Epithelial cell of proximal tubule (primary cell): ENCODE data around the gene TGM2. TPM values are rescaled to one million over a fixed set of nuclear protein-coding genes. Genes with fewer than 3 reads are reported as not detected.

Source experiments
- DNase-seq: peaks from one replicate; pipeline ENCODE4 v3.0.0-alpha.2; 2011; ENCODE audit warnings: low read depth
- H3K4me3 ChIP-seq: 2 replicates; pipeline ENCODE4 v1.5.1; 2011; ENCODE audit warnings: low read depth, mild to moderate bottlenecking, low read length
- CTCF ChIP-seq: conservative IDR thresholded peaks from 2 replicates; pipeline ENCODE4 v1.5.1; 2012; ENCODE audit warnings: low read depth, mild to moderate bottlenecking, low read length
- total RNA-seq: library from RNA; depleted of rRNA; stranded (reverse); fragments of >200 nt; gene quantifications from 2 replicates; pipeline ENCODE4 v1.2.3, GENCODE V29; 2015

The TGM2 gene
- total RNA-seq, 1 donor from 2014 or later = 150 TPM

- no peak for TF ChIP-seq CTCF
- no peak for DNase-seq
- H3K4me3 ChIP-seq = no peak overlapping the region
Observed at GRCh38 chr20:38171675-38172043, 6.6 kb upstream of the TGM2 start.

- no peak for TF ChIP-seq CTCF
- DNase-seq = no peak
- H3K4me3 ChIP-seq = no peak overlapping the region
Observed at GRCh38 chr20:38170826-38171674, 6.0 kb upstream of the TGM2 start.

- DNase-seq = no peak
- TF ChIP-seq CTCF = no peak
- H3K4me3 ChIP-seq = no peak overlapping the region
Observed at GRCh38 chr20:38170219-38170825, 5.3 kb upstream of the TGM2 start.

GRCh38 chr20:38169636-38170193, 4.6 kb upstream of the TGM2 start:
- no peak for DNase-seq
- H3K4me3 ChIP-seq = no peak overlapping the region
- TF ChIP-seq CTCF = no peak

- H3K4me3 ChIP-seq = no peak overlapping the region
- TF ChIP-seq CTCF = no peak
- DNase-seq = no peak
Observed at GRCh38 chr20:38168791-38169589, 3.9 kb upstream of the TGM2 start.

- no peak for TF ChIP-seq CTCF
- DNase-seq = peak; percentile 88
- H3K4me3 ChIP-seq = no peak overlapping the region
Observed at GRCh38 chr20:38167851-38168760, 3.0 kb upstream of the TGM2 start.
